ENCODE measurements around the gene TEAD1. TPM values are rescaled to one million over a fixed set of nuclear protein-coding genes. Genes with fewer than 3 reads are reported as not detected.

Gene TEAD1
- total RNA-seq, 4 donors from 2014 or later = 127 to 165 (median 140) TPM

DNA sequence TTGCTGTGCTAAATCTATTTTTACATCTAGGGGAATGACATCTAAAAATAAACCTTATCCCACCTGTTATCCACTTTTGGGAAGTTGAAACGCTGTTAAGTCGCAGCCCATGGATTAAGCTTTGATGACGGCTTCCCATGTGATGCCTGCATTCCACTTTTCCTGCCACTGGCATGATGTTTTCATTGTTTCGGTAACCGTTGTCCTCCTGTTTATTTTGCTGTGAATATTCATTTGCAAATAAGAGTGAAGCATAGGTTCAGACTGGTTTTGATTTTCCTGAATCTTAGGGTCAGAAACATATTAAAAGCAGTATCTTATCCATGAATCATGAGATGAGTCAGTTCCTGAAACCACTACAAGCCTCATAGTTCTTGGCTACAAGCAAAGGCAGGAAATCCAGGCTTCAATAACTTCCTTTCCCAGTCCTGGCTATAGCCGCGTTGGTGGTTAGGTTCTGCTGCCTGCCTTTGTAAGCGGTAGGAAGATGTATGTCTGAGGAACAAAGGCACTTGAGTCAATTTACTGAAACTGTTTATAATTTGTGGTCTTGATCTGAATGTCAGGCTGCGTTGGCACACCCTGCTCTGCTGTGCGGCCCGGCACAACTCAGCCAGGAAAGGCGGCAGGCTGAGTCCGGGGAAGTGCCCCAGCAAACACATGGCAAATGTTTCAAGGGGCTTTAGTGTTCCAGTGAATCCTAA, 19.4 kb downstream of the TEAD1 start:
- DNase-seq (ENCODE audit: low spot score in 2 of 2) = peak; percentile 17 to 59
- Histone ChIP-seq H3K27ac (peak overlapping the region; percentile 68 to 89 (median 84)), H3K27me3 (no peaks in the 10 kb centered on the region), H3K9me3 (no peaks in the 10 kb centered on the region), H3K4me3 (peak overlapping the region; percentile 11 to 35 (median 18)), H3K4me1 (peaks cover 0 to 97% (median 55%) of the 10 kb centered on the region in 4 donors), H3K36me3 (no peaks in the 10 kb centered on the region)
- TF ChIP-seq, protein P1, sequence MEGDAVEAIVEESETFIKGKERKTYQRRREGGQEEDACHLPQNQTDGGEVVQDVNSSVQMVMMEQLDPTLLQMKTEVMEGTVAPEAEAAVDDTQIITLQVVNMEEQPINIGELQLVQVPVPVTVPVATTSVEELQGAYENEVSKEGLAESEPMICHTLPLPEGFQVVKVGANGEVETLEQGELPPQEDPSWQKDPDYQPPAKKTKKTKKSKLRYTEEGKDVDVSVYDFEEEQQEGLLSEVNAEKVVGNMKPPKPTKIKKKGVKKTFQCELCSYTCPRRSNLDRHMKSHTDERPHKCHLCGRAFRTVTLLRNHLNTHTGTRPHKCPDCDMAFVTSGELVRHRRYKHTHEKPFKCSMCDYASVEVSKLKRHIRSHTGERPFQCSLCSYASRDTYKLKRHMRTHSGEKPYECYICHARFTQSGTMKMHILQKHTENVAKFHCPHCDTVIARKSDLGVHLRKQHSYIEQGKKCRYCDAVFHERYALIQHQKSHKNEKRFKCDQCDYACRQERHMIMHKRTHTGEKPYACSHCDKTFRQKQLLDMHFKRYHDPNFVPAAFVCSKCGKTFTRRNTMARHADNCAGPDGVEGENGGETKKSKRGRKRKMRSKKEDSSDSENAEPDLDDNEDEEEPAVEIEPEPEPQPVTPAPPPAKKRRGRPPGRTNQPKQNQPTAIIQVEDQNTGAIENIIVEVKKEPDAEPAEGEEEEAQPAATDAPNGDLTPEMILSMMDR (IDR thresholded peaks at IDR 0.05) = peak in 1 of 5 experiments; percentile 9
- peak; percentile 37 to 87 for TF ChIP-seq EP300 (IDR thresholded peaks at IDR 0.05)
- TF ChIP-seq POLR2A (IDR thresholded peaks at IDR 0.05) = peak in 1 of 2 donors; percentile 21
- 5 to 7% methylated on average over 13 of the region's 13 CpGs for WGBS, 2 donors

DNA sequence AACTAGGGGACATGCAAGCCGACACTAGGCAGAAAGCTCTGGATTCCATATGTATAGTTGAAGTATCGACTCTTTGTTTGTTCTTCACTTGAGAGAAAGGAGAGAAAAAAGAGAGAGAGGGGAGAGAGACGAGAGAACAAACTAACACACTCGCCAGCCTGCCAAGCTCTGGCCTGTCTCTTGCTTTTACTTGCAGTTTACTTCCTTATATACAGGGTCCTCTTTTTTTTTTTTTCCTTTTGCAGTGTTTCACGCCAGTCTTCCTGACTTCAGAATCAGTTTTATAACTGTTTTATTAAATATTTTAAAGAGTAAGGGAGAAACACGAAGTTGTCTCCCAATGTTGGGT, 19.9 kb downstream of the TEAD1 start:
- Histone ChIP-seq H3K4me1 (peaks cover 0 to 97% (median 52%) of the 10 kb centered on the region in 4 donors), H3K9me3 (no peaks in the 10 kb centered on the region), H3K27me3 (no peaks in the 10 kb centered on the region), H3K36me3 (no peaks in the 10 kb centered on the region), H3K27ac (peak overlapping the region; percentile 68 to 89 (median 84)), H3K4me3 (peak overlapping the region; percentile 11 to 35 (median 18))
- DNase-seq (ENCODE audit: low spot score in 2 of 2) = no peak
- 10 to 13% methylated on average over 6 of the region's 6 CpGs for WGBS, 2 donors
- TF ChIP-seq, protein P1 (IDR thresholded peaks at IDR 0.05) = no peak
- TF ChIP-seq EP300 (IDR thresholded peaks at IDR 0.05) (peak in 1 of 2 donors; percentile 1), POLR2A (IDR thresholded peaks at IDR 0.05) (no peak)

DNA sequence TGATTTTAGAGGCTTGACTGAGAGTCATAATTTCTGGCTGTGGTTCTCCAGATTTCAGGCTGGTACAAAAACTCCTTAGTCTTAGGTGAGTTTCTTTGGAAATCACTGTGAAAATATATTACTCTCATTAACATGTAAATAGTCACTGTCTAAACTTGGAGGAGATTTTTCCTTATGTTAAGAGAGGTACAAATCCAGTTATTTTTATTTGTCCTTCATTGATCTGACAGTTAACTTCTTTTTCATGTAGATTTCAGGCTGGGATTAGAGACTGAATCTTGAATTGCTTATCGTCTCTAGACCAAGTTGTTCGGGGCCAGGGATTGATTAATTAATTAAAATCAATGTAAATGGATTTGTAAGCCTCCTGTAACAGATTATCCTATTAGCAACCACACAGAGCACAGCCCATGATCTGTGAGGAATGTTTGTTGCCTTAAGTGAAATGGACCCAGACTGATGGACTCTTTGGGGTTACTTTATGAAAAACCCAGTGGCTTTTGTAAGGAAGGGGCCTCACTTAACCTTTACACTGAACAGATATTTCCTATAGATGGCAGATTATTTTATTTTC, 21.1 kb downstream of the TEAD1 start:
- Histone ChIP-seq H3K27ac (peak overlapping the region; percentile 68 to 89 (median 84)), H3K36me3 (no peaks in the 10 kb centered on the region), H3K4me1 (peaks cover 0 to 96% (median 51%) of the 10 kb centered on the region in 4 donors), H3K27me3 (no peaks in the 10 kb centered on the region), H3K4me3 (no peak overlapping the region), H3K9me3 (no peaks in the 10 kb centered on the region)
- WGBS, 2 donors = 48 to 49% methylated on average over 2 of the region's 2 CpGs
- TF ChIP-seq, protein P1 (IDR thresholded peaks at IDR 0.05) = no peak
- TF ChIP-seq EP300 (IDR thresholded peaks at IDR 0.05) (no peak), POLR2A (IDR thresholded peaks at IDR 0.05) (no peak)
- DNase-seq (ENCODE audit: low spot score in 2 of 2) = no peak

DNA sequence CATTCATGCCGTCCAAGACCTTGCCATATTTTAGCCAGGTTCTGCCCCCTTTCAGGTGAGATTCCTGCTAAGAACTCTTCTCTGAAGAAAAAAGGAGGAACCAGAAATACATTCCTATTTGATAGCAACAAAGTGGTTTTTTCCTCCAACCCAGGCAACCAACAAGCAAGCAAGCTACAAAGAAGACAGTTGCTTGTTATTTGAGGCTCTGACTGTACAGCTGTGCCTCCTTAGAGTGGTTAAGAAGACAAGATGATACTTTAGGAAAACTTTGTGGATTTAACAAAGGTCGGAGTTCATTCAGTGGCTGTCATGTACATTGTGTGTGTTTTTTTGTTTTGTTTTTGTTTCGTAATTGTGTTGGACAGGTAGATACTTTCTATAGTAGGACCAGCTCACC, 21.7 kb downstream of the TEAD1 start:
- no peak for DNase-seq (ENCODE audit: low spot score in 2 of 2)
- Histone ChIP-seq H3K27me3 (no peaks in the 10 kb centered on the region), H3K4me1 (peaks cover 0 to 96% (median 53%) of the 10 kb centered on the region in 4 donors), H3K4me3 (no peak overlapping the region), H3K9me3 (no peaks in the 10 kb centered on the region), H3K27ac (peak overlapping the region in 2 of 4 donors; percentile 87 to 89), H3K36me3 (no peaks in the 10 kb centered on the region)
- TF ChIP-seq EP300 (IDR thresholded peaks at IDR 0.05) (no peak), POLR2A (IDR thresholded peaks at IDR 0.05) (no peak)
- TF ChIP-seq, protein P1 (IDR thresholded peaks at IDR 0.05) = no peak
- 70 to 78% methylated on average over 3 of the region's 3 CpGs for WGBS, 2 donors

DNA sequence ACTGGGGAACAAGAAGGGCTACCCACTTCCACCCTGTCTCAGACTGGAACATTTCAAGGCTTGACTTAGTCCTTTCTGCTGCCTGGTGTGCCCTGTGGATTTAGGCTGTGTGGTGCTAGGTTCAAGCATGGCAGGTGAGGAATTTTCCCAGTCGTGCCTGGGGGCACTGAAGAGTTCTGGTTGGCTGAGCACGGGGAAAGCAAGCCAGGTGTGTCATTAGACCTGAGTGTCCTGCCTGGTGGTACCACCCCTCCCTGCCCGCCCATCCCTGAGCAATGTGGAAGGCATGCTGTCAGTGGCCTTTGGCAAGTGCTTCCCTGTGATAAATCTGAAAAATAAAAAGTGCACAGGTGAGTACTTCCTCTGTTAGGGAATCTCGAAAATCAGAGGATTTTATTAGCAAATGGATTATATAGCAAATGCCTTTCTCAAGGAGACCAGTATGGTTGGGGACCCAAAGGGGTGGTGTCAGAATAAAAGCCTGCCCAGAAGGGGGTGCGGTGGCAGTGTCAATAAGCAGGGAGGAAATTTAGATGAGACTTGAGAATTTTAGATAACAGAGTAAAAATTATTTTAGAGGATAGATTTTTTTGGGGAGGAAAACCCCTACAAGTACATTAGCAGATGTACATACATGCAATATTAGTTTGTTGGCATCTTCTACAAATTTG, 22.8 kb downstream of the TEAD1 start:
- Histone ChIP-seq H3K4me1 (peaks cover 0 to 96% (median 48%) of the 10 kb centered on the region in 4 donors), H3K27me3 (no peaks in the 10 kb centered on the region)
- 71 to 81% methylated on average over 5 of the region's 5 CpGs for WGBS, 2 donors

More for the DNA sequence above, 22.8 kb downstream of the TEAD1 start:
- Histone ChIP-seq H3K4me3 (no peak overlapping the region), H3K9me3 (no peaks in the 10 kb centered on the region), H3K36me3 (no peaks in the 10 kb centered on the region), H3K27ac (peak overlapping the region in 3 of 4 donors; percentile 15 to 89 (median 87))
- no peak for DNase-seq (ENCODE audit: low spot score in 2 of 2)
- TF ChIP-seq EP300 (IDR thresholded peaks at IDR 0.05) (no peak), POLR2A (IDR thresholded peaks at IDR 0.05) (no peak)
- TF ChIP-seq, protein P1 (IDR thresholded peaks at IDR 0.05) = no peak

Measured in tibial nerve (tissue), 4 donors.